HG03103 (cell line): ENCODE results near the gene WASF1.
"Not testable (repeated sequence)": the region's sequence is repeated elsewhere in the genome, so short reads cannot be mapped to it uniquely, and the experiment has no call there.

ENCODE experiments used
- ATAC-seq: cut with Tn5 transposase; IDR thresholded peaks from one replicate; pipeline ENCODE4 v1.9.1; 2021; ENCODE audit warnings: low read depth; ENCODE audit not compliant: unreplicated experiment

WASF1 gene

DNA sequence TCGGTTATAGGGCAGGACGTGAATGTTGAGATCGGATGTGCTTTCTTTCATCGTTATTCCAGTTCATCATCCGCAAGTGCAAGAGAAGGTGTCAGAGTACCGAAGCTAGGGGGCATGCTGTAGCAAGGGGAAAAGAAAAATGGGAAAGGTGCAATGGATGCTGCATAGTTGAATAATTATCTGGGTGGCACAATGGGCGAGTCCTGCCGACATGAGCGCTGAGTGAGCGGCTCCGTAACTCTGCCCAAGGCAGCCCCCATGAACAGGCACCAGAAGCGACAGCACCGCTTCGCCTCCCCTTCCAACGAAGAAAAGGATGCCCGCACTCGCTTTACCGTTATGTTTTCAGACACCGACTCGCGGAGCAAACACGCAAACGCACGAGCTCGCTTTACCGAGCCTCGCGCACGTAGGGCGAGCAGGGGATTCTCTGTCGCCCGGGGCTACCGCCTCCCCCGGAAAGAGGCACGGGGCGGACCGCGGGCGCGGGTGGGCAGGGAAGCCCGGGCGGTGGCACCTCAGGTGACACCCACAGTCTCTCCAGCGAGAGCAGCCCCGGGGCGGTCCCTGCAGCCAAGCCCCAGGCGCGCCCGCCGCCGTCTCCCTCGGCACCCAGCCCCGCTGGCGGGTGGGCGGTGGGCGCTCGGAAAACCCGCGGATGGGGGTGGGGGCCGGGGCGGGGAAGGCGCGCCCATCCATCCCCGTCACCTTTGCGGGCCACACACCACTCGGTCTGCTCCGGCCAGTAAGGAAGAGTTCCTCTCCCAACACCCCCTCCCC is 654 bp downstream of the WASF1 start:
- no peak for ATAC-seq

DNA sequence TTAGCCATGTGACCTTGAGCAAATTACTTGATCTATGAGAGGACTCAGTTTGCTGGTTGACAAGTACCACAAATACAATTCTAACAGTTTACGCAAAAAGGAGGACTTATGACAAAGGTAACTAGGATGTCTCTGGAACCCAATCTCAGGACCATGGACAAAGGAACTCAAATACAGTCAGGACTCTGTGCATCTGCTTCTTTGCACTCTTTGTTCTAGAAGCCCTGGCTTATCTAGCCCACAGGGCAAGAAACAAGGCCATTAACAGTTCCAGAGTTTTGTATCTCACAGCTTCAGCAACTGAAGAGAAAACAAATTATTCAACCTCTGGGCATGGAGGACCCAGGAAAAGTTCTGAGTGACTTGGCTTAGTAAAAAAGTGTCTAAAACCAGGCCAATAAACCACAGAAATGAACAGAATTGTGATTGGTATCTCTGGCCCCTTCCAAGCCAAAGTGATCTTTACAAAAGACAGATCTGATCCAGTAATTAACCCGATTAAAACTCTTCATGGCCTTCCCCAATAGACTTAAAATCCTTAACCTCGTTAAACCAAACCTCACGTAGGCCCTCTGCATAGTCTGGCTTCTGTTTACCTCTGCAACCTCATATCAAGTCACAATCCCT is 5.9 kb downstream of the WASF1 start:
- ATAC-seq, result no peak

DNA sequence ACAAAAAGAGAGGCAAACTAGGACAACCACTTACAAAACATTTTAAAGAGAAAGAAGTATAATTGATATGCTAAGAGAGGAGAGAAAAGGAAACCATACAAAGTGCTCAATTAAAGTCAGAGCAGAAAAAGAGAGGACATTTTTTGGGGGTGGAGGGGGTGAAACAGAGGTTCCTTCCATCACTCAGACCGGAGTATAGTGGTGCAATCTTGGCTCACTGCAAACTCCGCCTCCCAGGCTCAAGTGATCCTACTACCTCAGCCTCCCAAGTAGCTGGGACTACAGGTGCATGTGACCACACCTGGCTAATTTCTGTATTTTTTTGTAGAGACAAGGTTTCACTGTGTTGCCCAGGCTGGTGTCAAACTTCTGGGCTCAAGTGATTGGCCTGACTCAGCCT is 9.4 kb downstream of the WASF1 start:
- no peak for ATAC-seq

DNA sequence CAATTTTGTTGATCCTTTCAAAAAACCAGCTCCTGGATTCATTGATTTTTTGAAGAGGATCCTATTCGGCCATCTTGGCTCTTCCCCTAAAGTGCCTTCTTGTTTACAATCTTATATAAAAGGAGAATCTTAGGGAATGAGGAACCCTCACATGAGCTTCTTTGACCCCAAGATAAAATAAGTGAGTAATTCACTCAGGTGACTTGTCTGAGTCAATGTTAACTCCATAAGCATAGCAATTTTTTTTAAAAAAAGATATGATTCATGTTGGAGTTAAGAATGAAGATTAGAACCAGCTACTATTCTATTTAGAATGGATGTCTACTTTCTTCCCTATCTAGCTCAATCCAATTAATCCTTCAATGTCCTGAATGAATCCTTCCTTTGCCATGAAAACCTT is 21.0 kb downstream of the WASF1 start:
- ATAC-seq, result no peak

DNA sequence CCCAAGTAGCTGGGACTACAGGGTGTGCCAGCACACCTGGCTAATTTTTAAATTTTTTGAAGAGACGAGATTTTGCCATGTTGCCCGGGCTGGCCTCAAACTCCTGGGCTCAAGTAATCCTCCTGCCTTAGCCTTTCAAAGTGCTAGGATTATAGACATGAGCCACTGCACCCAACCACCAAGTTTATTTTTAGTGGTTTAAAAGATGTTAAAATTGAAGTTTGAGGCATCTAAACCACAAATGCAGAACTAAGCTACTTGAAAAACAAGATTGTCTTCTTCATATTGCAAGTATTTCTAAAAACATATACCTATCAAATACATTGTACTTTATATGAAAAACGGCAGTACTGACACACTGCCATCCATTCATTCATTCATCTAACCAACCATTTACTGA is 31.6 kb downstream of the WASF1 start:
- no peak for ATAC-seq

DNA sequence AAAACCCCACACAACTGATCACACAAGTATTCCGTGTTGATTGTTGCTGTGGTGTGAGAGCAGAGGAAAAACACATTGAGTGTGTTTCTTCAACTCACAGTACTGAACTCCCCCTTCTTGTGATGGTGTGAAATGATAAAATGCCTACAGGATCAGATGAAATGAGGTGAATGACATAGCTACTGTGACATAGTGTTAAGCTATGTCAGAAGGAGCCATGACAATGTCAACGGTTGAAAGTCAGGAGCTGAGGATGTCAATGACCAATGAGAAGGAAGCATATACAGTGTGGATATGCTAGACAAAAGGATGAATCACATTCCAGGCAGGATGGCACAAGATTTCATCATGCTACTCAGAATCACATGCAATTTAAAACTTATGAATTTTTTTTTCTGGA is 38.8 kb downstream of the WASF1 start:
- ATAC-seq, result no peak

DNA sequence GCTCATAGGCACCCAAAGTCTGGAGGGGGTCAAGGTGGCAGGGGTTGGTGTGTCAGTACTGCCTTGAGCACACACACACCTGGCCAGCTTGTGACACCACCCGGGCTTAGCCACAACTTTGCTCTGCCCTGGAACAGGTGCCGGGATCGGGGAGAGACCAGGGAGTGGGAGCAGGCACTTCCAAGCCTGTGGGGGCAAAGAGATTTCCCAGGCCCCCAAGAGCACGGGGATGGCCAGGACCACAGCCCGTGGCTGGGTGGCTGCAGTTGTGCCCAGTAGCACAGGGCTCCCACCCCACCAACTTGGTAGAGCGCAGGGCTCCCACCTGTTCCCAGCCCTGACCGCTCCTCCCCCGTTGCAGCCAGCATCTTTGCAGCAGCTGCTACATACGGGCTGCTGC is 40.4 kb downstream of the WASF1 start:
- no peak for ATAC-seq

DNA sequence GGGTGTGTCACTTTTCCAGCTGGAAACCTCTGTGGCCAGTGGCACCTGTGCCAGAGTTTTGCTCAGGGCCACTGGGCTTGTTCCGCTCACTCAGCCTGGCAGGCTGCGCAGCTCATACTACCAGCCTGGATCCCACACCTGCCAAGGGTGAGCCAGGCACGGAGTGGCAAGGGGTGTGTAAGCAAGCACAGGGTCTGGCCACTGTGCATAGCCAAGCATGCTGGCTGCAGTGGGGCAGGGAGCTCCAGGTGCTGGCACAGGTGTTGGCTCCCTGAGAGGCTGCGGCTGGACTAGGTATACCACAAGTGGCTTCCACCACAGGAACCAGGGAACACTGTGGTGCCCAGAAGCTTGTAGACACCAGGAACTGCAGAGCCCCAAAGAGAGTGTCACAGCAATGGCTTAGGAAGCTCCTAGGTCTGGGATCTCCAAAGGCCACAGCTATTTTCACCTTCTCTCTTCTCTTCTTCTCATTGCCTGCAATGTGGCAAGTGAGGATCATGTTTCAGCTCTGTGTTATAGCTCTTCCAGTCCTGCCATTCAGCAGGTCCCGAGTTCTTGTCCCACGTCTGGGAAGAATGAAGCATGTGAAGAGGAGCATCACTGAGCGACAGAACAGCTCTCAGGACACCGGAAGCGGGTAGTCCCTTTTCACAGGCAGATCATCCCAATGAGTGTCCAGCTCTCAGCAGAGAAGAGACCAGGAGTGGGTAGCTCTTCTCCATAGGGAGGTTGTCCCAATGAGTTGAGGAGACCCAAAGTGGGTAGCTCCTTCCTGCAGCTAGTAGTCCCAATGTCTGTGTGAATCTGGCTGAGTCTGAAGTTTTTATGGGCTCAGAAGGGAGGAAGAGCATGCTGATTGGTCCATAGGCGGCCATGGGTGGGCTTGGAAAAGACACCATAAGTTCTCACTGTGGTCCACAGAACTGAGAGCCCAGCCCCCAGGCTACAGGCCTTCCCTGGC is 41.3 kb downstream of the WASF1 start:
- no peak for ATAC-seq

DNA sequence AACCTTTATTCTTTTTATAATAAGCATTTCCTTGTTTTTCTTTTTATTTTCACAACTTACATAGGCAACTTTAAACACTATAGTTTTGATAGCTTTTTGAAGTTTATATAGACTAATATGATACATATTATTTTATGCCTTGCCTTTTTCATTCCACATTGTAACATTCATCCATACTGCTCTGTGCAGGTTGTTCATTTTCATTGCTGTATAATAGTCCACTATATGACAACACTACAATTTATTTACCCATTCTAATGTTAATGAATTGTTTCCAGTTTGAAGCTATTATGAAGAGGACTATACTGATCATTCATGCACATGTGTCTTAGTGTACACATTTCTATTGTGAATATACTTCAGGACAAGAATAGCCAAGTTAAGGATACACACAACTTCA is 49.1 kb downstream of the WASF1 start:
- no peak for ATAC-seq

DNA sequence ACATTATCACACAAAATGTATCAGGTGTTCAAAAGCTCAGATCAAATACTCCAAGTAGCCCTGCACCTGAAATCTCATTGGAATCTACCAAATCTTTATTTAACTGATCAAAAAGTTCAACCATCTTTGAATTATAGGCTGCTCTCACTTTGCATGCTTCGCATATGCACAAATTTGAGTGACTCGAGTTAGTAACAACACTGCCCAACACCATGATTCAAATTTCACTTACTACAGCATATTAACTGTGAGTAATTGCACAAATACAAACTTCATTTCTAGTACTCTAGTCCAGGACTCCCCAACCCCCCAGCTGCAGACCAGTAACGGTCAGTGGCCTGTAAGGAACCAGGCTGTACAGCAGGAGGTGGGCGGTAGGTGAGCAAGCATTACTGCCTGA is 51.1 kb downstream of the WASF1 start:
- no peak for ATAC-seq

DNA sequence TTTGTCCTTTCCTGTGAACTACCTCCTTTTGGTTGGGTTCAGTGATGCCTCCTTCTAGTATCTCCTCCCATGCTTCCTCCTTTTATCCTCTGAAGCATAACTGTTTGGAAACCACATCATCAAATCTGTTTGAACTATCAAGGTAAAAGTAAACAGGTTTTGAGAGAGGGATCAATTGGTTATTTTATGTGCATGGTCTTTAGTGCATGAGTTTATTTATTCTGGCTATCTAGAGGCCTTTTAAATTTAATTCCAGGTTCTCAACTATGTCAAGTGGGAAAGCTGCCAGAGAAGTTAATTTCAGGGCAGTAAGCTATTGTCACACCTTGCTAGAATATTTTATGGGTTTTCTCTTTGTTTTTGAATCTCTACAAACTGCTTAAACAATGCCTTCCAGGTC is 54.1 kb downstream of the WASF1 start:
- ATAC-seq, result no peak

DNA sequence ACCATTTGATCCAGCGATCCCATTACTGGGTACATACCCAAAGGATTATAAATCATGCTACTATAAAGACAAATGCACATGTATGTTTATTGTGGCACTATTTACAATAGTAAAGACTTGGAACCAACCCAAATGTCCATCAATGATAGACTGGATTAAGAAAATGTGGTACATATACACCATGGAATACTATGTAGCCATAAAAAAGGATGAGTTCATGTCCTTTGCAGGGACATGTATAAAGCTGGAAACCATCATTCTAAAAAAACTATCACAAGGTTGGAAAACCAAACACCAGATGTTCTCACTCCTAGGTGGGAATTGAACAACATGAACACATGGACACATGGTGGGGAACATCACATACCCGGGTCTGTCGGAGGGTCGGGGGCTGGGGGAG is 57.8 kb downstream of the WASF1 start:
- not testable (repeated sequence) for ATAC-seq

DNA sequence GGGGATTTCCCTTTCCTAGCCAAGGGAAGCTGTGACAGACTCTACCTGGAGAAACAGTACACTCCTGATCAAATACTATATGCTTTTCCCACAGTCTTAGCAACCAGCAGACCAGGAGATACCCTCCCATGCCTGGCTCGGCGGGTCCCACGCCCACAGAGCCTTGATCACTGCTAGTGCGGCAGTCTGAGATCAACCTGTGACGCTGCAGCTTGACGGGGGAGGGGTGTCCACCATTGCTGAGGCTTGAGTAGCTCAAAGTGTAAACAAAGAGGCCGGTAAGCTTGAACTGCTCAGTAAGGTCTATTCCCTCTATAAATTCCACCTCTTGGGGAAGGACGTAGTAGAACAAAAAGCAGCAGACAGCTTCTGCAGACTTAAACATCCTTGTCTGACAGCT is 63.2 kb downstream of the WASF1 start:
- ATAC-seq, result no peak

DNA sequence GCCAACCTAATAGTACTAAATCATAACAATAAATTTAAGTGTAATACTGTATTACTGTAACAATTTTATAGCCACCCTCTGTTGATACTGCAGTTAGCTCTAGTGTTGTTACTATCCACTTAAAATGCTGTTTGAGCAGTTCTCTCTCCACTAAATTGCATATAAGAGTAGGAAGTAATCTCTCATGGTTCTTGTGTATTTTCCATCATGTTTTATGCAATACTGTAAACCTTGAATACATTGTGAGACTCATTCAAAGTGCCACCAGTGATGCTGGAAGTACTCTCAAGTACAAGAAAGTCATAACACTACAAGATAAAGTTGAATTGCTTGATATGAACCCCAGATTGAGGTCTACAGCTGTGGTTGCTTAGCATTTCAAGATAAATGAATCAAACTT is 65.5 kb downstream of the WASF1 start:
- ATAC-seq, result no peak

DNA sequence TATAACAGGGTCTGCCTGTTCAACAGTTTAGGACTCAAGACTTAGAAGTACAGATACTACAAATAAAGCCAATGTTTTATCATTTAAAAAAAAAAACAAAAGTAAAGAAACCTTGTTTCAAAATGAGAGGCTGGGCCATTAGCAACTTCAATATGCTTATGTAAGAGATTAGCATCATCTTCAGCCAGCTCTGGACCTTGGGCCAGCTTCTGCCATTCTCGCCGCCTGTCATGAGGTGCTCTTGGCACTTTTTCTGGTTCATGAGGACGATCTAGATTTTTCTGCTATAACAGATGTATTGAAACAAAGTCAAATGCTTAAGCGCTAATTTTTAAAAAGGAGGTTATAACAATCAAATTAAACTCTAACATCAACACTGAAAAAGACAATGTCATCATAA is 74.2 kb downstream of the WASF1 start:
- no peak for ATAC-seq

DNA sequence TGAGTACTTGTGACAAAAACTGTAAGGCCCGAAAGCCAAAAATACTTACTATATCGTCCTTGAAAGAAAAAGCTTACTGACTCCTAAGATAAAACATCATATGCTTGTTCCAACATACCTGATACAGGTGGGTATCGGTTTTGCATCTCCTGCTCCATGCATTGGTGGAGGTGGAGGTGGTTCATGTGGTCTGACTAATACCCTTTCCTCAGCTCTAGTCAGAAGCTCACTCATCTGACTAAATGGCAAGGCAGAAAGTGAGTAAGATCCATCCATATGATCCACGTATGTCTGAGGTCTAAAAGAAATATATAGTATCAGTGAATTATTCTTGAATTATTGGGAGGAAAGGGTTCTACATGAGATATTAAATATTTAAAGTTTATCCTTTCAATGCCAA is 76.2 kb downstream of the WASF1 start:
- ATAC-seq, result no peak

DNA sequence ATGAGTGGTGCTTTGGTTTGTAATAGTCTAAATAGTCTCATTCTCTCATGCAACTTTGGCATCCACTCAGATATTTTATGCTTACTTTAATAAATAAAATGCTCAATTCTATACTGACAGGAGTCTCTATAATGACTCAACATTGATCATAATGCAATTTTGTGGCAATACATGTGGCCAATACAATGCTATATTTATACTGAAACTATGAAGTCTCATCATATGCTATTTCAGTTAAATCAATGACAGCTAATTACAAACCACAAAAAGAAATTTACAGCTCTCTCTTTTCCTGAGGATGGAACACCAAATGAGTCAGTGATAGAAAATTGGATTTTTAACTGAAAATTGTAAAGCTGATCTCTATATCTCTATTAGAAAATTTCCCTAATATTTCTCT is 77.1 kb downstream of the WASF1 start:
- no peak for ATAC-seq

DNA sequence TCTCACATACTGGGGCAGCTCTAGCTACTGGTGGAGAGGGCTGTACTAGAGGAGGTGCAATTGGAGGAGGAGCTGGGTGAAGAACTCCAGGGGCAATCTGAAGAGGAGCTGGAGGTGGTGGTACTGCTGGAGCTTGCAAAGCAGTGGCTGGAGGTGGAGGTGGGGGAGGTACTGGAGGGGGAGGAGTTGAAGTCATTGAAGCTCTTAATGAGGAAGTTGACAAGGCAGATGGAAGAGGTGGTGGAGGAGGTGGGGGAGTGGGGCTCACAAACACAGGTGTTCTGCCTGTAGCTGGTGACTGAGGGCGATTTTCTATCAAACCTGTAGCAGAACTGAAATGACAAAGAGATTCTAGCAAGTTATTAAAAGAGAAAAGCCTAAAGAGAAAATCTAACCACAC is 77.6 kb downstream of the WASF1 start:
- ATAC-seq, result peak; percentile 72

DNA sequence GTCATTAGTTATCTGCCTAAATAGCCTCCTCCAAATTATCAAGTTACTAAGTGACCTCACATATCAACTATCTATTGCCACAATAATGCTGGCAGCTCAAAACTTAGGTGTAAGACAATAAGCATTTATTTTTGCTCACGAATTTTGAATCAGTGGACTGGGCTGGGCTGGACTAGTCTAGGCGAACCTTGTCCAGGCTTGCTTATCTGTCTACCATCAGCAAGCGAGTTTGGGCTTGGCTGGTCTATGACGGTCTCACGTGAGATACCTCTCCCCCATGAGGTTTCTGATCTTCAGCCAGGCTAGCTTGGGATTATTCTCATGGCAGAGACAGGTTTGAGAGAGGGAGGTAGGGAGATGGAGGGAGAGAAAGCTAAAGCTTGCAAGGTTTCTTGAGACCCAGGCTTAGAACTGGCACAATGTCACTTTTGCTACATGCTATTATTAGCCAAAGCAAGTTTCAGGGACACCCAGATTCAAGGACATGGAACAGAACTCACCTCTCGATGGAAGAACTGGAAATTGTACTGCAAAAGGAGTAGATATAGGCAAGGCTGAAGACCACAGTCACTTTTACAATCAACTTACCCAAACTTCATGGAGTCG is 80.9 kb downstream of the WASF1 start:
- no peak for ATAC-seq

DNA sequence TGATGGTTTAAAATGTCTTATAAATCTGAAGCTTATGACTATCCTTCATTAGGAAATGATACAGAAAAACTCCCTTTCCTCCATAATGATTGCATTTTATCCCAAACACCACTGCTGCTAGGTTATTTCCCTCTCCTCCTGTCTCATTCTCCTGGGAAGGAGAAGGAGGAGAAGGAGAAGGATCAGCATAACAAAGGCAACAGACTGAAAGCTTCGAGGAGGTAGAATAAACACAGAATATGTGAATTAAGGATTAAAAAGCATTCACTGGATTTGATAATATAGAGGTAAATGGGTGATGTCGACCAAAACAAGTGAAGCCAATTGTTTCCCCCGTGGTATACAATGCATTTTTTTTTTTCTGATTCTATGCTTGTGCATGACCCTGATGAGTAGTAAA is 82.0 kb downstream of the WASF1 start:
- no peak for ATAC-seq

DNA sequence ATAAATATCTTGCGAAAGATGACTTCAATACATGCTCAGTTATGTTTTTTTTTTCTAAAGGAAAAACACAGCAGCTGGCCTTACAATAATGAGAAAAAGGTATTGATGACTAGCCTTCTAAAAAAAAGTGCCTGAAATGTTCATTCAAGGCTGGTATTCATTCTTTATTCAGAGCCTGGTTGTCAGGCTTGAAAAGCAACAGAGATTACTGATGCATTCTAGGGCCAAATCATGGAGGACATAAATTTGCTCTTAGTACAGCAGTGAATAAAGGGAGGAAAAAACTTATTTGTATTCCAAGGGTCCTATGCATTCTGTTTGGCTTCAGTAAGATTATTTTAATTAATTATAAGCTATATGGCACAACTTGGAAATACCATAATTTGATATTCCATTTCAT is 83.5 kb downstream of the WASF1 start:
- no peak for ATAC-seq
